NCI-H146 treated with DMSO at 0.1 percent for 48 hours (cell line): ENCODE data around the gene RNU4-1.

Experiments used
- DNase-seq: peaks from one replicate; lab custom pipeline; 2025; ENCODE audit not compliant: unreplicated experiment; lab: John Stamatoyannopoulos, UW

Gene RNU4-1

DNA sequence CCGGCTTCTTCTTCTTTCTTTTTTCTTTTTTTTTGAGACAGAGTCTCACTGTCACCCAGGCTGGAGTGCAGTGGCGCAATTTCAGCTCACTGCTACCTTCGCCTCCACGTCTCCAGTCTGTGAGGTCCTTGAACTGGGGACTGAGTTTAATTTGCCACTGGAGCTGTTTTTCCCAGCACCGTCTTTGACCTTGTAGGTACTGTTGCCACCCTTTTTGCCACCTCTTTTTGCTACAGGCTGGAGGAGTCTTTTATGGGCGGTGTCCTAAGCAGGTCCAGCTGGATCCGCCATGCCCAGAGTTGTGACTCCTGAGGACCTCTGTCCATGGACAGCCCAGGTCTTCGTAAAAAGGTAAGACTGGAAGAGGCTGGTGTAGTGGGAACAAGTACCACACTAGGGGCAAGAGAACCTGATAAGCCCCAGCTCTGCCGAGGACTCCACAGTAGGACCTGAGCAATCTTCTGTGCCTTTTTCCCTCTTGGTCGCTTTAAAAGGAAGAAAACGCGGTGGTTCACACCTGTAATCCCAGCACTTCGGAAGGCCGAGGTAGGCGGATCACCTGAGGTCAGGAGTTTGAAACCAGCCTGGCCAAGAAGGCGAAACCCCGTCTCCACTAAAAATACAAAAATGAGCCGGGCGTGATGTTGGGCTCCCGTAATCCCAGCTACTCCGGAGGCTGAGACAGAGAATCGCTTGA, 2.3 kb downstream of the RNU4-1 start:
- peak; percentile 59 for DNase-seq

DNA sequence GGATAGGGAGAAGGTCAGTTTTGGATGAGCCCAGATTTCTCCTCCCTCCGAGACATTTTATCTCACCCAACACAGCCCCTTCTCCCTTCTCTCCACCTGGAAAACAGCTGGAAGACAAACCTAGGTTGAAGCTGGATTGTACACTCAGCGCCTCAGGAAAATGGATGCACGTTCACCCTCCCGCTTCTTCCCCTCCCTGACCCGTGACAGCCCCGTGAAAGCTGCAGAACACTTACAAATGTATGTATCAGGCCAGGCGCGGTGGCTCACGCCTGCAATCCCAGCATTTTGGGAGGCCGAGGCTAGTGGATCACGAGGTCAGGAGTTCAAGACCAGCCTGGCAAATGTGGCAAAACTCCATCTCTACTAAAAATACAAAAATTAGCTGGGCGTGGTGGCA, 5.5 kb downstream of the RNU4-1 start:
- no peak for DNase-seq

DNA sequence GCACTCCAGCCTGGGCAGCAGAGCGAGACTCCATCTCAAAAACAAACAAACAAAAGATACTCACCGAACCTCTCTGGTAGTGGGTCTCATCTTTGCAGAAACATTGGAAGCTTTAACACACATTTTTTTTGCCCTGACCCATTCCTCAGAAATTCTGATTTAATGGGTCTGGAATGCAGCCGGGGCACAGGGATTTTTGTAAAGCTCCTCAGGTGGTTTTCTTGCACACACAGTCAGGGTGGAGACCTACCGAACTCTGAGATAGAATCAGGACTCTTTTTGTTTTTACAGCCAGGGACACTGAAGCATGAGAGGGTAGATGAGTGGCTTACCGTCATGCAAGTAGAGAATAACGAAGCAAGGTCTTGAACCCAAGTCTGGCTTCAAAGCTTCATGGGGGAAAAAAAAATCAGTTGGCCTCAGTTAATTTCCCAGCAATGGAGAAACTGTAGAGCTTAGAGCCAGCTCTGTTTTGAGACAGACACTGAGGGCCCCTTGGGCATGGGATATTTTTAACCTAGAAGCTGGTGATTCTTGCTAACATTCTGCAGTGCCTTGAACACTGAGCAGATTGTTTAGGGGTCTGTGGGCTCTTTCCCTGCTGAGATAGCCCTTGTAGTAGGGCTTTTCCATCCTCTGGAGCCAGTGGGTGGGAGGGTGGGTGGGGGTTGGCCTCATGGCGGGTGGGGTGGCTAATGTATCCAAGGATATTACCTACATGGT, 6.1 kb downstream of the RNU4-1 start:
- DNase-seq, result no peak

DNA sequence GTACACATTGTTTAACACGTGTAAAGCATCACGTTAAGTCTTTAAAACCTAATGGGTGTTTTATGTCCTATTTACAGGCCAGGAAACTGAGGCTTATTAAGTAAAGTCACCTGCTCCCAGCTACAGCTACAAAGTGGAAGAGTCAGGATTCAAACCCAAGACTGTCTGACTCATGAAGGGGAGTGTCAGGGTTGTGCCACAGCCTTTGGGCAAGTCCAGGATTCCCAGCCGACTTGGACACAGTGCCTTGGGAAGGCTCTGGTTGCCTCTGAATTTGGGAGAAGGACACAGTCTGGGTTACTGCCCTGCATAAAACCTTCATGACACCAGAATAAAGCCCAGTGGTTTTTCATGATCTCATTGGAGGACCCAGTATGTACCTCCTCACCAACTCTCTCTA, 8.7 kb downstream of the RNU4-1 start:
- no peak for DNase-seq

DNA sequence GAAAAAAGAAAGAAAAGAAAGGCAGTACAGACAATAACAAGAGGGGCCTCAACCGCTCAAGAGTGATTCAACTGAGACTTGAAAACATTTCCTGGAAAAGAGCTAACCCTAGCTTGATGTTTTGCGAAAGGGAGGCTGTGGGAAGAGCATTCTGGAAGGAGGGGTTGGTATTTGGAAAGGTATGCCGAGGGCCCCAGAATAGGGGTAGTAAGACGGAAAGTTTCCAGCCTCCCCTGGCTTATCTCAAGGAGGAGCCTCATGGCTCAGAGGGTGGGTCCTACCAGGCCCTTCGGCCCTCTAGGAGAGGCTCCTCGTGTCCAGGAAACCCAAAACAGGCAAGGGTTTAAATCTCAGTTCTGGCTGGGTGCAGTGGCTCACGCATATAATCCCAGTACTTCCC, 9.7 kb downstream of the RNU4-1 start:
- DNase-seq, result no peak

DNA sequence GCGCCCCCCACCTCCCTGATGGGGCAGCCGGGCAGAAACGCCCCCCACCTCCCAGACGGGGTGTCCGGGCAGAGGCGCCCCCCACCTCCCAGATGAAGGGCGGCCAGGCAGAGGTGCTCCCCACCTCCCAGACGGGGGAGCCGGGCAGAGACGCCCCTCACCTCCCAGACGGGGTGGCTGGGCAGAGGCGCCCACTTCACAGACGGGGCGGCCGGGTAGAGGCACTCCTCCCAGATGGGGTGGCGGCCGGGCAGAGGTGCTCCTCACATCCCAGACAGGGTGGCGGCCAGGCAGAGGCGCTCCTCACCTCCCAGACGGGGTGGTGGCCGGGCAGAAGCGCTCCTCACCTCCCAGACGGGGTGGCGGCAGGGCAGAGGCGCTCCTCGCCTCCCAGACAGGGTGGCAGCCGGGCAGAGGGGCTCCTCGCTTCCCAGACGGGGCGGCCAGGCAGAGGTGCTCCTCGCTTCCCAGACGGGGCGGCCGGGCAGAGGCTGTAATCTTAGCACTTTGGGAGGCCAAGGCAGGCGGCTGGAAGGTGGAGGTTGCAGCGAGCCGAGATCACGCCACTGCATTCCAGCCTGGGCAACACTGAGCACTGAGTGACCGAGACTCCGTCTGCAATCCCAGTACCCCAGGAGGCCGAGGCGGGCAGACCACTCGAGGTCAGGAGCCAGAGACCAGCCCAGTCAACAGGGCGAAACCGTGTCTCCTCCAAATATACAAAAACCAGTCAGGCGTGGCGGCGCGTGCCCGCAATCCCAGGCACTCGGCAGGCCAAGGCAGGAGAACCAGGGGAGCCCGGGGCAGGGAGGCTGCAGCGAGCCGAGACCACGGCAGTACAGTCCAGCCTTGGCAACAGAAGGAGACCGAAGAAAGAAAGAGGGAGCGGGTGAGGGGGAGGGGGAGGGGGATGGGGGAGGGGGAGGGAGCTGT, 14.6 kb downstream of the RNU4-1 start:
- DNase-seq, result no peak

DNA sequence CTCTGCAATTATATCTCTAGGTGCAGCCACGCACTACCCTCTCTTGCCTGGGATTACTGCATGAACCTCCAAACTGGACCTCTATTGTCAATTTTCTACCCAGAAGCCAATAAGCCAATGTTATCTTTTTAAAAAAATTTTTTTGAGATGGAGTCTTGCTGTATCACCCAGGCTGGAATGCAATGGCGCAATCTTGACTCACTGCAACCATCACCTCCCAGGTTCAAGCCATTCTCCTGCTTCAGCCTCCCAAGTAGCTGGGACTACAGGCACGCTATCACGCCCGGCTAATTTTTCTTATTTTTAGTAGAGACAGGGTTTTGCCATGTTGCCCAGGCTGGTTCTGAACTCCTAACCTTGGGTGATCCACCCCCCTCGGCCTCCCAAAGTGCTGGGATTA, 16.3 kb downstream of the RNU4-1 start:
- no peak for DNase-seq

DNA sequence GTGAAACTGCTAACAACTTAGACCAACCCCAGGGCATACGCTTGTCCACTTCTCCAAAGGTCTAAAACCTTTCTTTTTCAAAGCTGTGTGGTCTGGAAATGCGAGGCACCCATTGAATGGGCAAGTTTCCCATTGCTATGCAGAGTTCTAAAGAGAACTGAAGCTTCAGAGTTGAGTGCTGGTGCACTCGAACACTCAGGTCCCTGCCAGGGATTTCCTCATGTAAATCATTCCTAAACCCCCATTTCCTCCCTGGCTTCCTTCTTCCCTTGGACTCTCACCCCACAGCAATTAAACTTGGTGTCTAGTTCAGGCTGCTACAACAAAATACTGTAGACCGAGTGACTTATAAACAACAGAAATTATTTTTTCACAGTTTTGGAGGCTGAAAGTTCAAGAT, 25.3 kb downstream of the RNU4-1 start:
- no peak for DNase-seq

DNA sequence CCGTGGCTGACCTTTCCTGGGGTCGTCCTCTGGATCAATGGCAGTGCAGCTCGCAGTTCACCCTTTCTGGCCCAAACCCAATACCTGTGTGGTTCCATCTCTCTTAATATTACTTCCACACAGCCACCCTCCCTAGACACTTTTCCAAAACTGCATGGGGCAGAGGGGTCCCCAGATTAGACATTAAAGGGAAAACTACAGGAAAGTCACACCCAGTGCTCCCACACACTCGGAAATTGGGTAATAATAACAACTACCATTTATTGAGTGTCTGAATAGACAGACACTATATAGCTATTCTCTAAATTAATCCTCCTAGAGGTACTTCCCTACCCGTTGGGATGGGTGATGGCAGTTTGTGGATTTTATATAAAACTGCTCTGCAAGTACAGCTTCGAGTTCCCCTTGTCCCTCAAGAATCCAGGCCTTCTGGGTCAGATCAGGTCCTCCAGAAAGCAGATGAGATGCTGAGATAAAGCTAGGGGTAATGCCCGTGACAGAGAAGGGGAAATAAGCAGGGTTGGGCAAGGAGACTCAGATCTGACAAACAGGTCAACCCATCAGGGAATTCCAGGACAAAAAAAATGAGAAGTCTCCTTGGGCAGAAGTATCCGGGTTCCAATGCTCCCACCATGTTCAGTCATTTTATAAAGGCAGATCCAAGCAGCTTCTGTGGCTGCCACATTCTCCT, 26.7 kb downstream of the RNU4-1 start:
- no peak for DNase-seq

DNA sequence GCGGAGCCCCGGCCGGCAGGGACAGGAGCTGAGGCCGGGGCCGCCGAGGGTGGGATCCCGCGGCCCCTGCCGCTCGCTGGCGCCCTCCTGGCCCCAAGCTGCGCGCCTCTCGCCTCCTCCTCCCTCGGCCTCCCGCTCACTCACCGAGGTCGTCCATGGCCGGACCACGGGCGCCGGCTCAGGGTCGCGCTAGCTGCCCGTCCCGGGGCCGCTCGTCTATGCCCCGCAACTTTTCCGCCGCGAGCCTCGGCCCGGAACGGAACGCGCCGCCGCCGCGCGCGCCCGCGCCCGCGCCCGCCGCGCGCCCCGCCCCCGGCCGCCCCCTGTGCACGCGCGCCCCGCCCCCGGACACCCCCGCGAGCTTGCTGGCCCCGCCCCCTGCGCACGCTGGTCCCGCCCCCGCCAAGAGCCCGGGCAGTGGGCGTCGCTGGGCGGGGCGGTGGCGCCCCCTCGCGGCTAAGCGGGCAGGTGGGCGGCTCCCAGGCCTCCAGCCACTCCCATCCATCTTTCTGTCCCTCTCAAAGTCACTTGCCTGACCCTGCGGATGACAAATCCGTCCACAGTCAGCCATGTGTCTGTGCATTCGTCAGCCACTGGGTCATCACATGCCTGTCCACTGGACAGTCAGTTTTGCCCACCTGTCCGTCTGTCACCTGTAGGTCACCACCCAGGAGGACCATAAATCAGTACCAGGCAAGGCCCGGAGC, 27.4 kb downstream of the RNU4-1 start, which contains the start of gene PXN:
PXN (minus strand) TSS at position 258 of the 707 bp plus-strand sequence; CDS start at position 157, 101 bp downstream.
- DNase-seq, result peak; percentile 41

DNA sequence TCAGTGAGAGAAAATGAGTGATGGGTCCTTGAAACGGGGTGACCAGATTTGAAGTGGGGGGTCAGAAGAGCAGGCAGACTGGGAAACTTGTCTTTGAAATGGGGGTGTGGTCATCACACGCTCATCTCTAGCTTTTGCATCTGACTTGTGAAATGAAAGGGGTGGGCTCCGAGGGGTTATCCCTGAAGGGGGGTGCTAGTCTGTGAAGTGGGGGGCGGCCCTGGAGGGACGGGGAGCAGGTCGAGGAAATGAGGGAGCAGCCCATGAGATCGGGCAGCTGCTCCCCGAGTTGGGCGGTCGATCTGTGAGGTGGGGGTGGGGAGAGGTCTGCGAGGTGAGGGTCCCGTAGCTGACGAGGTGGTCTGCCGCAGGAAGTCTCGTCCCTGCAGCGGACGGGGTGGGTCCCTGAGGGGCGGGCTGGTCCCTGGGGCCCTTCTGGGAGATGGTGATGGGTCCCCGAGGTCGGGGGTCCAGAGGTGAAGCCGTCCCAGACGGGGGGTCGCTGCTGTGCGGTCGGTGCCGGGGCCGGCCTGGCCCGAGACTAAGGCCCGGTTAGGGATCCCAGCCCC, 28.0 kb downstream of the RNU4-1 start:
- no peak for DNase-seq

DNA sequence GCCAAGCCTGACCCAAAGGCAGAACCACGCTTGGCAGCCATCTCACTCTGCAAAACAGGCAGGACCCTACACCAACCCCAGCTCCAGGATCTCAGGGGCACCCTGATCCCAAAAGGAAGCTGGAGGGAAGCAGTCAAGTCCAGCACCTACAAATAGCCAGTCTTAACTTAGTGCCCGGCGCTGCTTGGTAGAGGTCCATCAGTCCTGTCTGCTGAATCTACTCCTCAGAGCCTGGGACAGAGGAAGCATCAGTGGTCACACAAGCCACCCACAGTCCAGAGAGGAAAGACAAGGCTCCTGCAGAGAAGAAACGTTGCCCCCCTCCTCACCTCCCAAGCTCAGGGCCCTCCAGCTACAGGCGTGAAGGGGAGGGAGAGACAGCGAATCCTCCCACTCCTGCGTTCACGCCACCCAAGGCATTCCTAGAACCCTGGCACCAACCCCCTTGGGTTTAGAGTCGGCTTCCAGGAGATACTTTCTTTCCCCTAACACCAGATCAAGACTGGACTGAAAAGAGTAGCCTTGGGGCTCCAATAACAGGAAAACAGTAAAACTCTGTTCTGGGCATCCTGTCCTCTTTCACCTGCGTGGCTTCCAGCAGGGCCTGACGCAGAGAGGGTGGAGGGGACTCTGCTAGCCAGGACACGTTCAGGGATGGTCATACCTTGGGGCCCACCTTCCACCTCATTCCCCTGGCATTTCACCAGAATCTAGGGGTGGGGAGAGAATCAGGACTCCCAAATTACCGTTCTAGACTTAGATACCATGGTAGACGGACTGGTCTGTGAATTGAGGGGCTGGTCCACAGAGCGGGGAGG, 28.7 kb downstream of the RNU4-1 start:
- no peak for DNase-seq

DNA sequence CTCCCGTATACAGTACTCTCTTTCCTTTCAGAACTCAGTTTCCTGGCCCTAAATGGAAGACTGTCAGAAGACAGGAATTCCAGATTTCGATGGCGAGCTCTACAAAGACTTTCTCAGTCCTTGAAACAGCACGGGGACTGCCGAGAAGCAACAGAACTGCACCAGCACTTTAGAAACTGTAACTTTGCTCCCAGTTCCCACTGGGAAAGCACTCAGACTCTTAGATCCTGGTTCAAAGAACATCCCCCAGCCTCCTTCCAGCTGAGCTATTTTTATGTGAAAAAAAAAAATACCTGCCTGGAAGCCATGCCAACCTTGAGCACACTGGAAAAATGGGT, 29.3 kb downstream of the RNU4-1 start:
- DNase-seq, result no peak

DNA sequence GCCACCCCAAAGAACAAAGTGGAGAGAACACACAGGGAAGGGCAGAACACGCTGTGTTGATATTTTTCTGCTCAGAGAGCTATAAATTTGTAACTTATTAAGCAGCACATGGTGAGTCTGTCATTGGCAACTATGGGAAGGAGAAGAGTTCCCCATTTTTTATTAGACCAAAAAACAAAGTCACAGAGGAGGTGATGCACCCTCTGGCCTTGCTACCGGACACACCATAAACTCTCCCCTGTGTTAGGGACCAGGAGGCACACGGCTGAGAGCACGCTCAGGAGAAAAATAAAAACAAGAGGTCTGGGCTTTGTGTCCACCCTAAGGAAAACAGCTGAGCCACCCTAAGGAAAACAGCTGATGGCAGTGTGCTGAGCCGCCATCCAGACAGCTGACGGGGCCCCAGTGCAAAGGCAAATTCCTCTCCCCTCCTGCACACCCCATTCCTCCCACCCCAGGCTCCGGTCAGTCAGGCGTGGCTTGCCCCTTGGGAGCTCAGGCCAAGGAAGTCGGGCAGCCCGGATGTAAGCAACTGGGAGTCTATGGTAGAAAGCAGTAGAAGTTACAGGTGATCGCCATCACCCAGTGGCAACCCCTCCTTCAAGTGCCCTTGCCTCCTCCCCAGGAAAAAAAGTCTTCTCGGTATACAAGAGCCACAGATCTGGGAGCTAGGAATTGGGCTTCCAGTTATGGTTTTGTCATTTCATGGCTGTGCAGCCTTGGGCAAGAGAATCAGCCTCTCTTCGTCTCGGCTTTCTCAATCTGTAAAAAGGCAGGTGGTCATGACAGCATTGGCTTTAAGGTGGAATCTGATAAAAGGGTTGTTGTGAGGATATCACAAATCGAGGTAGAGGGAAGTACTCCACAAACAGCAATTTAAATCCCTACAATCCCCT, 29.9 kb downstream of the RNU4-1 start:
- no peak for DNase-seq

DNA sequence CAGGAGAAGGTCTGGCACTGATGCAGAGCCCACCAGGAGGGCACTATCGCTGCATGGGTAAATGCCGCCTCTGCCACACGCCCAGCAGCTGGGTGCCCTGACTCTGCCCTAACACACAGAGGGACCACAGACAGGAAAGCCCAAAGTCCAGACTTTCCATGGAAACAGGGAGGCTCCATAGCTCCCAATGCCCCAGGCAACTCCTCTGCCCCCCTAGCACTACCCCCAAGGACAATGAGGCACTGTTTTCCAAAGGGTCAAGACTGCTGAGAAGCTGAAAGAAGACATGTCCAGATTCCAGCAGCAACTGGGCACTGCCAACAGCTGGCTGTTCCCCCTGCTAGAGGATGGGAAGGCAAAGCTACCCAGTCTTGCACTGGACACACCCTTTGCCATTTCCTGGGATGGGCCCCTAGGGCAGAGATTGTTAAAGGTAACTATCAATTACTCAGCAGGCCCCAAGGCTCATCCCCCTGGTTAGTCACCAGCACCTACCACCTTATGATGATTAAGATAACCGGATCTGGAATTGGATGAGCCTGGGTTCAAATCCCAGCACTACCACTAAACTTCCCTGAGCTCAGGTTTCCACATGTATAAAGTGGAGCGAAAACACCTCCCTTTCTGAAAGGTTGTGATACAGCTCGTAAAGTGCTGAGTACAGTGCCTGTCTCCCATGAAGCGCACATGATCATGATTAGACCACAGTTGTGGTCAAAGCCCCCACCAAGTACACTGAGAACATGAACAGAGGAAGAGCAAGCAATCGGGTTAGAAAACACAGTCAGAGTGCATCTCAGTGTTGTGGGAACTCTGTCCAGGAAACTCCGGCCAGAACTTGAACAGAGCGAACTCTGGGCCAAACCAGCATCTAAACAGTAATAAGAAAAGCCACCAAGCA, 30.8 kb downstream of the RNU4-1 start:
- DNase-seq, result no peak

DNA sequence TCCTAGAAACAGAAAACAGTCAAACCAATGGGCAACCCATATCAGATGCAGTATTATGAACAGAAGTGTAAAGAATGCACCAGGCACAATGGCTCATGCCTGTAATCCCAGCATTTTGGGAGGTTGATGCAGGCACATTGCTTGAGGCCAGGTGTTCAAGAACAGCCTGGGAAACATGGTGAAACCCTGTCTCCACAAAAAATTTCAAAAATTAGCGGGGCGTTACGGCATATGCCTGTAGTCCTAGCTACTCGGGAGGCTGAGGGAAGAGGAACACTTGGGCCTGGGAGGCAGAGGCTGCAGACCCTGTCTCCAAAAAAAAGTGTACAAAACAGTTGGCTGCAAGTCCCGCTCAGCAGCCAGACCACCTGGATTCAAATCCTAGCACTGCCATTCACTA, 32.4 kb downstream of the RNU4-1 start:
- no peak for DNase-seq
